HG03175 (cell line): ENCODE data around the gene EYA2.

ENCODE experiments used
- ATAC-seq: cut with Tn5 transposase; IDR thresholded peaks from one replicate; pipeline ENCODE4 v1.9.1; 2021; ENCODE audit warnings: mild to moderate bottlenecking, moderate library complexity; ENCODE audit not compliant: unreplicated experiment

EYA2 gene

DNA sequence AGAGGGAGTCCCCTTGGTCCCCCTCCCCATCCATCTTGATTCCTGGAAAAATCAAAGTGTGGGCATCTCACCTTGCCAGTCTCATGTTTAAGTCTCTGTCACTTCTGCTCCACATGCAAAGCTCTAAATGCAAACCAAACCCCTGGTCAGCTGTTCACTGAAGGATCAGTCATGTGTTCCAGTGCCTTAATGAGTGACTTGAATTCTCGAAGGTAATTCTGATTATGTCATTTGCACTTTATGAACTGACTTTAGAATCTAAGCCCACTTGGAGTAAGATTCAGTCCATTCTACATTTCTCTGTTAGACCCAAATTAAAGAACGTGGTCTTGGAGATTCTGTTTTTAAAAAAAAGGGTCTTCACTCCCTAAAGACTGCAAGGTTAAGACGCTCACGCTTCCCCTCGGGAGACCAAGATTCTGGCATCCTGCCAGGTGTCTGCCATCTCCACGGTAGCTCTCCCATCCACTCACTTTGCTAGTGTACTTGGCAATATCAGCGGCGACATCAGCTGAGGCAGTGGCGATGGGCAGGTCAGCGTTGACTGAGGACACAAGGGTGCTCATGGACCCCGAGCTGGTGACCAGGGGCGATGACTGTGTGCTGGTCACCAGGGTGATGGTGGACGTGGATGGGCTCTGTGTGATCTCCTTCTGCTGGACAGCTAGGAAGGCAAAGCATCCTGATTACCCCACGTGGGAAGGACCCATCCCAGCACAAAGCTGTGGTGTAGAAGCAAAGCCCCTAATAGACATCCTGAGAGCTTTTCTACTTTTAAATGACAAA, 341.4 kb downstream of the EYA2 start:
- ATAC-seq: no peak

DNA sequence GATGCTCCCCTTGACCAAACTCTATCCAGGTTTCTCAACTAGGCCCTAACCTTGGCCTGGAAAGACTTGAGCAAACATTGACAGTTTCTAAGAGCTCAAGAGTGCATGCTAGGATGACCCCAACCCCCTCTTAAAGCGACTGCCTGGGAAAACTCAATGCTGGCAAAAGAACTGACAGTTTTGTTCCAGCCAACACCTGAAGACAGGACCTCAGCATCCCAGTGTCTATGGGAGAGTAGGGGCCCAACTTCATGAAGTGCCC, 341.9 kb downstream of the EYA2 start:
- no peak for ATAC-seq

DNA sequence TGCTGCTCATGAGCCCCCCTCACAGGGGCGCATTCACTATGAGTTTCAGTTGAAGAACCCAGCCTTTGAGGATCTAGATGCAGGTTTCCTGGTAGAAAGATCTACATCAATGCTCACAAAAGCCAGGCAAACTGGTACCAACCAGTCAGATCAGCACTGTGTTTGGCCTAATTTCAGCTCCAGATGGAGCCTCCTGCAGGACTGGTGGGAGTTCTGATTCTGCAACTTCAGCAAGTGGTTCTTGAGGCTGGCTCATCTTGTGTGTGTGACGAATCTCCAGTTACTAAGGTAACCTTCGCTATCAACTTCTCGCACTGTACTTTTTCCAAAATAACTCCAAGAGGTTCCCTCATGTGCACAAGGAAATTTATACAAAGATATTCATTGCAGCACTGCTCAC, 343.1 kb downstream of the EYA2 start:
- no peak for ATAC-seq
